A549 (cell line): ENCODE measurements around the gene GGNBP2. TPM values are rescaled to one million over a fixed set of nuclear protein-coding genes. Genes with fewer than 3 reads are reported as not detected.

Experiments used
- ATAC-seq, 2 experiments: fragments of 200-7000 bp in 1 of 2; fragments of >200 bp in 1 of 2; cut with Nextera tagmentation in 1 of 2; cut with Tn5 transposase in 1 of 2; 3 replicates each; pipeline versions ENCODE4 v1.8.0 to v1.9.1; 2018 to 2020; ENCODE audit warnings: mild to moderate bottlenecking in 1 of 2, moderate library complexity in 1 of 2
- CTCF ChIA-PET: fragments of 300-600 bp; sonication (Branson Sonifier 250); formaldehyde crosslinking; extraction: SDS; loops from one replicate; lab custom pipeline; 2021; ENCODE audit warnings: antibody characterized with exemption, inconsistent platforms; lab: Yijun Ruan, JAX
- POLR2A ChIA-PET: fragments of 350-600 bp; formaldehyde crosslinking; extraction: SDS; loops from one replicate; lab custom pipeline; 2021; ENCODE audit warnings: antibody characterized with exemption, inconsistent platforms; lab: Yijun Ruan, JAX
- DNase-seq, 2 experiments: peaks; one replicate each; pipeline versions ENCODE4 v3.0.0 to v3.0.0-alpha.2; 2011 to 2016; ENCODE audit warnings: low read depth in 1 of 2, low spot score in 1 of 2
- FAIRE-seq: peaks from 2 replicates; lab custom pipeline; 2011; peaks lifted over from hg19 to GRCh38; lab: Jason Lieb, UNC
- H3K27ac ChIP-seq, 2 experiments: fragments of >200 bp; sonication (Bioruptor Twin); formaldehyde crosslinking; 3 replicates each; pipeline ENCODE4 v1.5.1; 2016 to 2017
- H3K4me1 ChIP-seq: fragments of >200 bp; sonication (Bioruptor Twin); formaldehyde crosslinking; 3 replicates; pipeline ENCODE4 v1.6.1; 2016
- H3K4me2 ChIP-seq: fragments of >200 bp; sonication (Bioruptor Twin); formaldehyde crosslinking; 3 replicates; pipeline ENCODE4 v1.6.1; 2016
- H3K4me3 ChIP-seq: fragments of >200 bp; sonication (Bioruptor Twin); formaldehyde crosslinking; 3 replicates; pipeline ENCODE4 v1.5.1; 2016
- H3K9me3 ChIP-seq: fragments of >200 bp; sonication (Bioruptor Twin); formaldehyde crosslinking; 3 replicates; pipeline ENCODE4 v1.6.1; 2016
- CBX8 ChIP-seq: fragments of 200-600 bp; sonication (generic); IDR thresholded peaks from 2 replicates; pipeline ENCODE4 v1.6.1; 2016
- CHD2 ChIP-seq: fragments of 150-350 bp; IDR thresholded peaks from 2 replicates; pipeline ENCODE4 v1.6.1; 2014; ENCODE audit warnings: low read length; ENCODE audit not compliant: partially characterized antibody
- E2F6 ChIP-seq: IDR thresholded peaks from 2 replicates; pipeline ENCODE4 v1.6.1; 2012; ENCODE audit warnings: low read depth, borderline replicate concordance
- EHF ChIP-seq: fragments of 250-450 bp; sonication (Bioruptor Pico); IDR thresholded peaks from 2 replicates; pipeline ENCODE4 v1.5.0; 2020; ENCODE audit warnings: mild to moderate bottlenecking
- EHMT2 ChIP-seq: fragments of 200-600 bp; sonication (generic); IDR thresholded peaks from 2 replicates; pipeline ENCODE4 v1.6.1; 2016; ENCODE audit warnings: antibody characterized with exemption, low read depth, mild to moderate bottlenecking, moderate library complexity
- FOSL2 ChIP-seq, 2 experiments: fragments of 450-650 bp in 1 of 2; fragments of >200 bp in 1 of 2; sonication (Bioruptor Twin) in 1 of 2; formaldehyde crosslinking; IDR thresholded peaks; 2 replicates each; pipeline versions ENCODE4 v1.5.0 to v1.6.1; 2016 to 2020; ENCODE audit warnings: mild to moderate bottlenecking in 1 of 2, moderate library complexity in 1 of 2
- FOXS1 ChIP-seq: fragments of 250-450 bp; sonication (Bioruptor Pico); IDR thresholded peaks from 2 replicates; pipeline ENCODE4 v1.5.0; 2020; ENCODE audit warnings: mild to moderate bottlenecking, moderate library complexity
- HOXA7 ChIP-seq: fragments of 250-450 bp; sonication (Bioruptor Pico); IDR thresholded peaks from 2 replicates; pipeline ENCODE4 v1.5.0; 2020; ENCODE audit warnings: mild to moderate bottlenecking, moderate library complexity
- KDM5A ChIP-seq: fragments of 200-600 bp; sonication (generic); IDR thresholded peaks from 2 replicates; pipeline ENCODE4 v1.6.1; 2016; ENCODE audit warnings: antibody characterized with exemption, mild to moderate bottlenecking
- MAX ChIP-seq: IDR thresholded peaks from 2 replicates; pipeline ENCODE4 v1.6.1; 2012
- MYC ChIP-seq: IDR thresholded peaks from 2 replicates; pipeline ENCODE4 v1.6.1; 2012; ENCODE audit warnings: mild to moderate bottlenecking, inconsistent platforms, low read length, improper control_type of control experiment, borderline replicate concordance
- NFE2L2 ChIP-seq: fragments of 150-350 bp; conservative IDR thresholded peaks from 2 replicates; pipeline ENCODE4 v1.6.1; 2014; ENCODE audit warnings: low read length
- NR3C1 ChIP-seq: fragments of >200 bp; sonication (Bioruptor Twin); formaldehyde crosslinking; IDR thresholded peaks from 3 replicates; pipeline ENCODE4 v1.6.1; 2017
- POLR2AphosphoS2 ChIP-seq: conservative IDR thresholded peaks from 2 replicates; pipeline ENCODE4 v1.6.1; 2012; ENCODE audit warnings: low read length, improper control_type of control experiment, inconsistent platforms
- SMC3 ChIP-seq: fragments of >200 bp; sonication (Bioruptor Twin); formaldehyde crosslinking; IDR thresholded peaks from 3 replicates; pipeline ENCODE4 v1.6.1; 2018; ENCODE audit warnings: inconsistent platforms
- SREBF2 ChIP-seq: fragments of 450-650 bp; IDR thresholded peaks from 2 replicates; pipeline ENCODE4 v1.6.1; 2014; ENCODE audit warnings: mild to moderate bottlenecking, moderate library complexity
- TFCP2L1 ChIP-seq: fragments of 250-450 bp; sonication (Bioruptor Pico); IDR thresholded peaks from 2 replicates; pipeline ENCODE4 v1.5.0; 2021; ENCODE audit warnings: mild to moderate bottlenecking
- ZSCAN20 ChIP-seq: fragments of 250-450 bp; sonication (Bioruptor Pico); IDR thresholded peaks from 2 replicates; pipeline ENCODE4 v1.8.0; 2022; ENCODE audit warnings: mild to moderate bottlenecking, moderate library complexity
- WGBS: methylation state at CpG from one replicate; pipeline ENCODE4 v1.1.6; 2017; ENCODE audit errors: missing lambda C conversion rate; 5-methylcytosine and 5-hydroxymethylcytosine counted together
- polyA plus RNA-seq, 4 experiments: library from polyadenylated mRNA; depleted of rRNA in 3 of 4; stranded (reverse); fragments of >200 nt; fragmentation: RNase III in 1 of 4; extraction: RNeasy Plus Mini Kit Qiagen cat#74134 plus additional on column Dnase treatment in 1 of 4; gene quantifications; 2 replicates in 3 of 4; 3 replicates in 1 of 4; pipeline ENCODE4 v1.2.3, GENCODE V29; 2011 to 2017
- TF ChIP-seq, protein P1 (sequence below): fragments of >200 bp; sonication (Bioruptor Twin); formaldehyde crosslinking; IDR thresholded peaks from 3 replicates; pipeline ENCODE4 v1.6.1; 2016
- TF ChIP-seq, protein P2 (sequence below): fragments of >200 bp; sonication (Bioruptor Twin); formaldehyde crosslinking; IDR thresholded peaks from 2 replicates; pipeline ENCODE4 v1.6.1; 2016

The GGNBP2 gene
- polyA plus RNA-seq, 2 of the 4 experiments (the other 2 are of a cell fraction), result 83.7 to 144 TPM

GRCh38 chr17:36575028-36575427 is 30.3 kb downstream of the GGNBP2 start:
- ChIA-PET CTCF (interaction anchor here (1.0 kb wide), 1 partner anchor 8 kb away, joined by 3 read pairs; no protein-coding TSS in a partner anchor), POLR2A (interaction anchor here (1.0 kb wide), 1 partner anchor 27 kb away, joined by 3 read pairs; the partner anchor contains the start of gene MRM1)

GRCh38 chr17:36576793-36577192 is 32.1 kb downstream of the GGNBP2 start:
- POLR2A ChIA-PET, result no interaction called here
- ATAC-seq (no peak), DNase-seq (no peak), FAIRE-seq (no peak)
- Histone ChIP-seq H3K9me3 (no peaks in the 10 kb centered on the region), H3K4me3 (no peak overlapping the region), H3K4me1 (no peaks in the 10 kb centered on the region), H3K27ac (no peak overlapping the region), H3K4me2 (no peak overlapping the region)
- TF ChIP-seq SREBF2 (no peak), KDM5A (no peak), ZSCAN20 (no peak)
- WGBS, result 89% methylated on average over 2 of the region's 2 CpGs
- CTCF ChIA-PET, result interaction anchor here (0.5 to 1.1 kb wide), 2 partner anchors 19 to 37 kb away, joined by 4 read pairs; no protein-coding TSS in a partner anchor

More at GRCh38 chr17:36575028-36575427, 30.3 kb downstream of the GGNBP2 start:
- no peak overlapping the region for H3K4me3 ChIP-seq
- no peak for FAIRE-seq
- H3K4me2 ChIP-seq, result no peak overlapping the region
- no peak for ATAC-seq
- H3K27ac ChIP-seq, result no peak overlapping the region
- 95% methylated on average over 12 of the region's 12 CpGs for WGBS
- DNase-seq, result no peak
- no peaks in the 10 kb centered on the region for H3K4me1 ChIP-seq
- no peak for TF ChIP-seq TFCP2L1 (CRISPR knock-in tag)
- TF ChIP-seq NR3C1, result no peak
- TF ChIP-seq POLR2AphosphoS2, result 0 out of 2 replicates have a peak, but pooled peaks have one; percentile 60
- TF ChIP-seq, protein P1, sequence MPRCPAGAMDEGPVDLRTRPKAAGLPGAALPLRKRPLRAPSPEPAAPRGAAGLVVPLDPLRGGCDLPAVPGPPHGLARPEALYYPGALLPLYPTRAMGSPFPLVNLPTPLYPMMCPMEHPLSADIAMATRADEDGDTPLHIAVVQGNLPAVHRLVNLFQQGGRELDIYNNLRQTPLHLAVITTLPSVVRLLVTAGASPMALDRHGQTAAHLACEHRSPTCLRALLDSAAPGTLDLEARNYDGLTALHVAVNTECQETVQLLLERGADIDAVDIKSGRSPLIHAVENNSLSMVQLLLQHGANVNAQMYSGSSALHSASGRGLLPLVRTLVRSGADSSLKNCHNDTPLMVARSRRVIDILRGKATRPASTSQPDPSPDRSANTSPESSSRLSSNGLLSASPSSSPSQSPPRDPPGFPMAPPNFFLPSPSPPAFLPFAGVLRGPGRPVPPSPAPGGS, result no peak
- no peak for TF ChIP-seq SMC3
- no peaks in the 10 kb centered on the region for H3K9me3 ChIP-seq

- H3K4me3 ChIP-seq, result no peak overlapping the region
- no peaks in the 10 kb centered on the region for H3K9me3 ChIP-seq
- CTCF ChIA-PET, result interaction anchor here (0.8 to 1.4 kb wide), 4 partner anchors 24 to 609 kb away, joined by 3 to 5 read pairs (median 4); no protein-coding TSS in a partner anchor
- DNase-seq, result no peak
- H3K27ac ChIP-seq, result no peak overlapping the region
- TF ChIP-seq KDM5A (no peak), MAX (no peak), HOXA7 (CRISPR knock-in tag) (no peak)
- TF ChIP-seq, all 56 proteins: peak for 0
- H3K4me2 ChIP-seq, result no peak overlapping the region
- 92% methylated on average over 2 of the region's 2 CpGs for WGBS
- ATAC-seq, result no peak
- POLR2A ChIA-PET, result interaction anchor here (1.5 kb wide), 1 partner anchor 43 kb away, joined by 3 read pairs; the partner anchor contains the start of gene PIGW
- no peaks in the 10 kb centered on the region for H3K4me1 ChIP-seq
- FAIRE-seq, result no peak
Measured at GRCh38 chr17:36578671-36579070, 34.0 kb downstream of the GGNBP2 start.

DNA sequence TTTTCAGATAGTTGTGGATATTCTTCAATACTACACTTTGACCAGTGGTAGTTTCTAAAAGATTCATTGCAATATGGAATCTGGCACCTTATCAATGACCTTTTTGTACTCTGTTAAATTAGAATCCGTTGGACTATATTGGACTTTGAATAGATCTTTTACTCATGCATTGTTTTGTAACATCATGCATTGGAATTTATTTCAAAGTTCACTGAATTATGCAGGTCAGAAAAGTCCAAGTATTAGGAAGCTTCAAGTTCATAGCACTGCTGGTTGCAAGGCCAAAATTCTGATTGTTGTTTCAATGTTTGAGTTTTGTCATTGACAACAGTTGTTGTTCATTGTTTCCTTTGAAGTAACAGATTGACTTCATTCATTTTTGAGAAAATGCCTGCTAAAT is 39.1 kb downstream of the GGNBP2 start:
- no peak for TF ChIP-seq POLR2AphosphoS2
- TF ChIP-seq NFE2L2, result no peak
- no peak for TF ChIP-seq E2F6
- no peak for TF ChIP-seq MYC
- TF ChIP-seq CHD2, result no peak
- no peak for TF ChIP-seq EHMT2
- TF ChIP-seq EHF (CRISPR knock-in tag), result no peak
- no peak for TF ChIP-seq FOSL2 (IDR thresholded peaks at IDR 0.05)
- no peak for TF ChIP-seq FOSL2 (CRISPR knock-in tag; IDR thresholded peaks at IDR 0.05)
- TF ChIP-seq CBX8, result no peak
- no peak for TF ChIP-seq FOXS1 (CRISPR knock-in tag)
- TF ChIP-seq, protein P2, sequence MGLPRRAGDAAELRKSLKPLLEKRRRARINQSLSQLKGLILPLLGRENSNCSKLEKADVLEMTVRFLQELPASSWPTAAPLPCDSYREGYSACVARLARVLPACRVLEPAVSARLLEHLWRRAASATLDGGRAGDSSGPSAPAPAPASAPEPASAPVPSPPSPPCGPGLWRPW, result no peak
- no peak for TF ChIP-seq NR3C1
- CTCF ChIA-PET, result interaction anchor here (0.8 to 1.8 kb wide), 4 partner anchors 9 to 42 kb away, joined by 3 to 7 read pairs (median 3); no protein-coding TSS in a partner anchor
- Histone ChIP-seq H3K27ac (no peak overlapping the region), H3K4me1 (no peaks in the 10 kb centered on the region), H3K4me2 (no peak overlapping the region), H3K4me3 (no peak overlapping the region), H3K9me3 (no peaks in the 10 kb centered on the region)
- POLR2A ChIA-PET, result no interaction called here
- 44% methylated on average over 1 of the region's 1 CpG for WGBS
- FAIRE-seq (no peak), DNase-seq (no peak), ATAC-seq (no peak)
